DOHH2 (cell line): ENCODE measurements around the gene AKAP13.
"Not testable (repeated sequence)": the region's sequence is repeated elsewhere in the genome, so short reads cannot be mapped to it uniquely, and the experiment has no call there.

Experiments
- CTCF ChIP-seq: fragments of 200-600 bp; sonication (generic); IDR thresholded peaks from one replicate; pipeline ENCODE4 v1.5.1; 2014; ENCODE audit warnings: antibody characterized with exemption, mild to moderate bottlenecking, low read depth, low read length; ENCODE audit not compliant: poor library complexity, severe bottlenecking
- EZH2phosphoT487 ChIP-seq: fragments of 200-600 bp; sonication (generic); IDR thresholded peaks from 2 replicates; pipeline ENCODE4 v1.6.1; 2017; ENCODE audit warnings: borderline replicate concordance, mild to moderate bottlenecking, antibody characterized with exemption, low read length, moderate library complexity, mixed read lengths

DNA sequence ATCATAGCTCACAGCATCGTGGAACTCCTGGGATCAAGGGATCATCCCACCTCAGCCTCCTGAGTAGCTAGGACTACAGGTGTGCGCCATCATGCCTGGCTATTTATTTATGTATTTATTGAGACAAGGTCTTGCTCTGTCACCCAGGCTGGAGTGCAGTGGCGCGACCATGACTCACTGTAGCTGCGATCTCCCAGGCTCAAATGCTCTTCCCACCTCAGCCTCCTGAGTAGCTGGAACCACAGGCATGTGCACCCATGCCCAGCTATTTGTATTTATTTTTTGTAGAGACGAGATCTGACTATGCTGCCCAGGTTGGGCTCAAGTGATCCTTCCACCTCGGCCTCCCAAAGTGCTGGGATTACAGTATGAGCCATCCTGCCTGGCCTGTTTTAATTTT, 107.4 kb downstream of the AKAP13 start:
- TF ChIP-seq CTCF, EZH2phosphoT487: not testable (repeated sequence)
